ENCODE data around the gene RGL1. TPM values are rescaled to one million over a fixed set of nuclear protein-coding genes. Genes with fewer than 3 reads are reported as not detected.

The RGL1 gene
- total and polyA plus RNA-seq, 9 of the 15 experiments (the other 6 are each of a cell fraction or from before 2014, with no cell fraction given), result under 0.01 to 0.07 (median 0.04) TPM

- TF ChIP-seq TSHZ1 (CRISPR knock-in tag; IDR thresholded peaks at IDR 0.05), result no peak
- no peak for TF ChIP-seq GABPB1 (CRISPR knock-in tag; IDR thresholded peaks at IDR 0.05)
- TF ChIP-seq RERE (CRISPR knock-in tag; IDR thresholded peaks at IDR 0.05; ENCODE audit: borderline replicate concordance), result no peak
- no peak for TF ChIP-seq THAP7 (CRISPR knock-in tag; IDR thresholded peaks at IDR 0.05)
- TF ChIP-seq RBFOX2 (IDR thresholded peaks at IDR 0.05; ENCODE audit: low read depth, low read length), result no peak
- no peak for TF ChIP-seq RNF2 (IDR thresholded peaks at IDR 0.05)
- no peak for TF ChIP-seq RFX7 (CRISPR knock-in tag; IDR thresholded peaks at IDR 0.05)
- TF ChIP-seq GTF2B (IDR thresholded peaks at IDR 0.05; ENCODE audit: extremely low read depth, insufficient read length), result no peak
- TF ChIP-seq CLOCK (CRISPR knock-in tag; IDR thresholded peaks at IDR 0.05; ENCODE audit: borderline replicate concordance), result no peak
- no peak for TF ChIP-seq ZFP36 (IDR thresholded peaks at IDR 0.05; ENCODE audit: low read depth, low read length, partially characterized antibody)
Measured at GRCh38 chr1:183814121-183814681, 9.3 kb downstream of the RGL1 start (continued).

Measured in K562 (cell line).